Heart right ventricle (tissue), 16 donors: Measurements from ENCODE around the gene CHST3. TPM values are rescaled to one million over a fixed set of nuclear protein-coding genes. Genes with fewer than 3 reads are reported as not detected.

ENCODE experiments used
- ATAC-seq, 8 donors: fragments of 200-7000 bp; cut with Tn5 transposase; one replicate each; pipeline ENCODE4 v1.9.1; 2020; ENCODE audit warnings: mild to moderate bottlenecking in 8 of 8, moderate library complexity in 8 of 8, moderate number of reproducible peaks in 1 of 8
- DNase-seq, 2 donors: peaks; one replicate each; pipeline ENCODE4 v3.0.0-alpha.2; 2020
- H3K27ac ChIP-seq, 10 donors: fragments of 200-600 bp; sonication (generic) in 2 of 10; one replicate each; pipeline versions ENCODE4 v1.5.0 to v1.8.0; 2020 to 2022; ENCODE audit warnings: mild to moderate bottlenecking in 3 of 10
- H3K27me3 ChIP-seq, 7 donors: fragments of 200-600 bp; one replicate each; pipeline ENCODE4 v1.8.0; 2021 to 2022; ENCODE audit warnings: mild to moderate bottlenecking in 2 of 7
- H3K36me3 ChIP-seq, 9 donors: fragments of 200-600 bp; sonication (generic) in 1 of 9; one replicate each; pipeline versions ENCODE4 v1.5.0 to v1.8.0; 2020 to 2022; ENCODE audit warnings: mild to moderate bottlenecking in 2 of 9
- H3K4me1 ChIP-seq, 9 donors: fragments of 200-600 bp; sonication (generic) in 1 of 9; one replicate each; pipeline versions ENCODE4 v1.5.0 to v1.8.0; 2020 to 2022; ENCODE audit warnings: mild to moderate bottlenecking in 4 of 9
- H3K4me3 ChIP-seq, 10 donors: fragments of 200-600 bp; sonication (generic) in 2 of 10; one replicate each; pipeline versions ENCODE4 v1.5.0 to v1.8.0; 2020 to 2022; ENCODE audit warnings: mild to moderate bottlenecking in 7 of 10, moderate library complexity in 2 of 10
- H3K9me3 ChIP-seq, 11 donors: fragments of 200-600 bp in 10 of 11; sonication (generic) in 2 of 11; one replicate each; pipeline versions ENCODE4 v1.5.0 to v1.8.0; 2013 to 2022; ENCODE audit warnings: mild to moderate bottlenecking in 2 of 11, control low read depth in 1 of 11, moderate library complexity in 1 of 11
- whole genome bisulfite sequencing, 2 donors: extraction: QIAGEN DNeasy Blood & Tissue Kit; methylation state at CpG; one replicate each; pipeline ENCODE4 v1.1.7; 2013; ENCODE audit warnings: inconsistent platforms in 1 of 2; 5-methylcytosine and 5-hydroxymethylcytosine counted together
- intact Hi-C, 10 donors: fragments of 100-400 bp; cut with DNase I; formaldehyde crosslinking; loops; one replicate each; pipeline versions ENCODE4 v1.11.1 to v1.14.2; 2022
- polyA plus RNA-seq, 2 donors: library from polyadenylated mRNA; stranded (reverse); fragments of 200-250 nt; gene quantifications; one replicate each; pipeline ENCODE4 v1.2.3, GENCODE V29; 2013
- total RNA-seq, 10 donors: library from RNA; stranded (reverse); fragmentation: NEBNext Ultra II Directional in 3 of 10; extraction: Animal tissue kit (Norgen Biotek cat#: 25700) in 3 of 10; gene quantifications; one replicate each; pipeline versions ENCODE4 v1.2.1 to v1.2.4, GENCODE V29; 2021 to 2023
- TF ChIP-seq, protein P1 (sequence below), 9 donors: fragments of 200-600 bp; sonication (generic) in 2 of 9; IDR thresholded peaks; one replicate each; pipeline versions ENCODE4 v1.5.0 to v1.8.0; 2021 to 2022; ENCODE audit warnings: antibody characterized with exemption in 9 of 9, mild to moderate bottlenecking in 5 of 9, moderate library complexity in 1 of 9
- donor health status: Arrhythmogenic right ventricular cardiomyopathy.
- donor health status: ischemic (EF 13 %, LVEDD 7.1; RV severe dilation, severe dysfunction).
- donor health status: healthy with polysubstance abuse.
- donor health status: DM: no; HTN: yes; CAD: no.
- donor health status: DM: no; HTN: no; CAD: no.
- donor health status: ischemic (EF 25% LVEDD 6.9; RV normal size, moderate dysfunction).
- donor health status: ischemic (EF 25% LVEDD 5.7; RV mildly dilated, moderate dysfunction).
- donor health status: healthy.
- donor health status: DM: yes; HTN: yes; CAD: no.
- donor health status: Ischemic cardiomyopathy.
- donor health status: ischemic (EF 35%, LVEDD 5.7; RV mildly dilated, moderate dysfunction).
- donor health status: nonischemic (EF 11% LVEDD 7.7; RV severe dilation, severe dysfunction).
- donor health status: DM: yes; HTN: yes; CAD: no.
- donor health status: PGD.
- donor health status: ischemic (EF 29% LVEDD 5.4; RV normal size, mild dysfunction).
- donor health status: nonischemic (EF 23%, LVEDD 6.1; RV moderate dilation, normal function).

Gene CHST3
- total and polyA plus RNA-seq, 12 donors, result 6.3 to 28.7 (median 20.5) TPM

DNA sequence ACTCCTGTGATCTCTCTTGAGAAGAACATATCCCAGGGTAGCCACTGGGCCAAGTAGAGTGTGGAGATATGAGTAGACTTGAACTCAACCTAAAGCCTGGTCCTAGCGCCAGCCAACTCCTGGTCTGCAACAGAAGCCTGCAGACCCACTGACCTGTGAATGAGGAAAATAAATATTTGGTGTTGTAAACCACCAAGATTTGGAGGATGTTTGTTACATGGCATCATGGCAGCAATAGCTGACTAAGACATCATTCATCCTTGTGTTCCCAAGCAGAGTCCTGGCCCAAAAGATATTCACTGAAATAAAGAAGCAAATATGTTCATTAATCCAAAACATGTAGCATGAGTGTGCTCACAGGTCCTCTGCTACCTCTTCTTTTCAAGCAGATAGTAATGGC is 26.0 kb upstream of the CHST3 start:
- H3K9me3 ChIP-seq, result peaks cover 0 to 13% (median 0%) of the 10 kb centered on the region in 11 donors
- no peak overlapping the region for H3K27ac ChIP-seq
- no peak overlapping the region for H3K4me3 ChIP-seq
- no peaks in the 10 kb centered on the region for H3K4me1 ChIP-seq
- no peaks in the 10 kb centered on the region for H3K36me3 ChIP-seq
- intact Hi-C loops, result no loop called here
- ATAC-seq, result no peak
- TF ChIP-seq, protein P1, sequence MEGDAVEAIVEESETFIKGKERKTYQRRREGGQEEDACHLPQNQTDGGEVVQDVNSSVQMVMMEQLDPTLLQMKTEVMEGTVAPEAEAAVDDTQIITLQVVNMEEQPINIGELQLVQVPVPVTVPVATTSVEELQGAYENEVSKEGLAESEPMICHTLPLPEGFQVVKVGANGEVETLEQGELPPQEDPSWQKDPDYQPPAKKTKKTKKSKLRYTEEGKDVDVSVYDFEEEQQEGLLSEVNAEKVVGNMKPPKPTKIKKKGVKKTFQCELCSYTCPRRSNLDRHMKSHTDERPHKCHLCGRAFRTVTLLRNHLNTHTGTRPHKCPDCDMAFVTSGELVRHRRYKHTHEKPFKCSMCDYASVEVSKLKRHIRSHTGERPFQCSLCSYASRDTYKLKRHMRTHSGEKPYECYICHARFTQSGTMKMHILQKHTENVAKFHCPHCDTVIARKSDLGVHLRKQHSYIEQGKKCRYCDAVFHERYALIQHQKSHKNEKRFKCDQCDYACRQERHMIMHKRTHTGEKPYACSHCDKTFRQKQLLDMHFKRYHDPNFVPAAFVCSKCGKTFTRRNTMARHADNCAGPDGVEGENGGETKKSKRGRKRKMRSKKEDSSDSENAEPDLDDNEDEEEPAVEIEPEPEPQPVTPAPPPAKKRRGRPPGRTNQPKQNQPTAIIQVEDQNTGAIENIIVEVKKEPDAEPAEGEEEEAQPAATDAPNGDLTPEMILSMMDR (IDR thresholded peaks at IDR 0.05), result no peak
- 96 to 97% methylated on average over 1 of the region's 1 CpG for WGBS, 2 donors
- no peak for DNase-seq
- no peaks in the 10 kb centered on the region for H3K27me3 ChIP-seq

DNA sequence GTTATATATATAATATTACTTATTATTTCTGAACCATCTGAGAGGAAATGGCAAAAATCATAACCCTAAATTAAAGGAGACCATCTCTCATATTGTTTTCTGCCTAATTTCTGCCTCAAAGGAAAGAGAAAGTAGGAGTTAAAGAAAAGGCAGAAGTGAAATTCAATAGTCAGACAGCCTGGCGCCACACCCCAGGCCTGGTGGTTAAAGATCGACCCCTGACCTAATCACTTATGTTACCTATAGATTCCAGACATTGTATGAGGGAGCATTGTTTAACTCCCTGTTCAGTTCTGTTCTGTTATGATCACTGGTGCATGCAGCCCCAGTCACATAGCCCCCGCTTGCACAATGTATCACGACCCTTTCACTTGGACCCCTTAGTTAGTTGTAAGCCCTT is 24.9 kb upstream of the CHST3 start:
- H3K27ac ChIP-seq, result no peak overlapping the region
- H3K36me3 ChIP-seq, result no peaks in the 10 kb centered on the region
- no peak for ATAC-seq
- no peak for DNase-seq
- intact Hi-C loops, result no loop called here
- H3K27me3 ChIP-seq, result no peaks in the 10 kb centered on the region
- H3K9me3 ChIP-seq, result peaks cover 0 to 22% (median 0%) of the 10 kb centered on the region in 11 donors
- 90 to 93% methylated on average over 4 of the region's 4 CpGs for WGBS, 2 donors
- TF ChIP-seq, protein P1 (IDR thresholded peaks at IDR 0.05), result no peak
- no peaks in the 10 kb centered on the region for H3K4me1 ChIP-seq
- no peak overlapping the region for H3K4me3 ChIP-seq

DNA sequence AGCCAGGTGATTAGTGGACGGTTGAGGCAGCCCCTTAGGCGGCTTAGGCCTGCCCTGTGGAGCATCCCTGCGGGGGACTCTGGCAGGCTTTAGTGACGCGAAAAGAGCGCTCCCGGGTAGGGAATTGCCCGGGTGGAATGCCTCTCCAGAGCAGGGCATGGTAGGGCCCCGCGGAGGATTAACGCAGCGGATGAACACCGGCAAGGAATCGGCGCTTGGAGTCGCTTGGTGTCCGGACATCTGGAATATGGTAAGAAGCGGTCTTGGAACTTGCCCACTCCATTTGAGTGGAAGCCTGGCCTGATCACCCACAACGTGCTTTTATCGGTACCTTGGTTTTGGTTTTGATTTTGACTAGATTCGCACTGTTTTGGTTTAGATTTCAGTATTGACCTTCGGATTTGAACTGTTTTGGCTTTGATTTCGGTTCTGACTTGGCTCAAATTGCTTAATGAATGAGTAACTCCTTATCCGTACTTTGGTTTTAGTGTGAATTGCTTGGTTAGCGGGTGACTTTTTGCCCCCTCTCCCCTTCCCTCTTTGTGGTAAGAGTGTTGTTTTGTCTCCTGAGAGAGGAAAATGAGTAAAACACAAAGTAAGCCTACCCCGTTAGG is 24.2 kb upstream of the CHST3 start:
- no peak for ATAC-seq
- no peak for DNase-seq

DNA sequence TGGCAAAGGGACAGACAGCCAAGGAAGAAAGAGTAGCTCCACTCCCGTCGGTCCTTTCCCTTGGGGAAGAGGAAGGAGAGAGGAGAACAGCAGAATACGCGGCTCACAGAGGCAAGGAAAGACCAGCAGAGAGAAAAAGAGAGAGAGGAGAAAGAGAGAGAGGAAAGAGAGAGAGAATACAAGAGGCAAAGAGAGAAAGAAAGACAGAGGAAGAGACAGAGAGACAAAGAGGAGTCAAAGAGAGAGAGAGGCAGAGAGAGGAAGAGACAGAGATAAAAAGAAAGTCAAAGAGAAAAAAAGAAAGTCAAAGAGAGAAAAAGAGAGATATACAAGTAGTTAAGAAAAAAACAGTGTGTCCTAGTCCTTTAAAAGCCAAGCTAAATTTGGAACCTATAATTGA is 23.4 kb upstream of the CHST3 start:
- Histone ChIP-seq H3K4me3 (no peak overlapping the region), H3K4me1 (no peaks in the 10 kb centered on the region), H3K27ac (no peak overlapping the region), H3K27me3 (no peaks in the 10 kb centered on the region), H3K36me3 (no peaks in the 10 kb centered on the region), H3K9me3 (peaks cover 0 to 36% (median 10%) of the 10 kb centered on the region in 11 donors)
- TF ChIP-seq, protein P1 (IDR thresholded peaks at IDR 0.05), result no peak
- 76 to 79% methylated on average over 4 of the region's 4 CpGs for WGBS, 2 donors
- no peak for ATAC-seq
- DNase-seq, result no peak
- intact Hi-C loops, result loop anchor here in 1 of 10 donors (5.0 kb wide), 1 partner anchor 33 kb away; no protein-coding TSS in a partner anchor

More for the DNA sequence above, 24.2 kb upstream of the CHST3 start:
- Histone ChIP-seq H3K36me3 (no peaks in the 10 kb centered on the region), H3K9me3 (peaks cover 0 to 28% (median 5%) of the 10 kb centered on the region in 11 donors), H3K27ac (no peak overlapping the region), H3K27me3 (no peaks in the 10 kb centered on the region), H3K4me1 (no peaks in the 10 kb centered on the region), H3K4me3 (no peak overlapping the region)
- intact Hi-C loops, result loop anchor here in 1 of 10 donors (5.0 kb wide), 1 partner anchor 33 kb away; no protein-coding TSS in a partner anchor
- TF ChIP-seq, protein P1 (IDR thresholded peaks at IDR 0.05), result no peak
- WGBS, 2 donors, result 94 to 95% methylated on average over 26 of the region's 26 CpGs
